Neural cell (in vitro differentiated cells): Measurements from ENCODE around the gene CYP3A5. TPM values are rescaled to one million over a fixed set of nuclear protein-coding genes. Genes with fewer than 3 reads are reported as not detected.
A peak's percentile ranks its signal among the peaks of the same experiment; 100 is the strongest.

ENCODE experiments used
- H2AFZ ChIP-seq: fragments of 200-600, 300-800 bp; sonication (generic), shearing (Covaris generic); 2 replicates; pipeline ENCODE4 v1.6.0; 2014; ENCODE audit warnings: low read depth, mild to moderate bottlenecking, antibody characterized with exemption, low read length, moderate library complexity
- H3F3A ChIP-seq: fragments of 200-600 bp; shearing (Covaris generic); 2 replicates; pipeline ENCODE4 v1.6.1; 2016; ENCODE audit warnings: mild to moderate bottlenecking, moderate library complexity, mixed read lengths, antibody characterized with exemption, low read length; ENCODE audit not compliant: insufficient read depth, poor library complexity, severe bottlenecking
- H3K27ac ChIP-seq: fragments of 200-600, 300-800 bp; sonication (generic), shearing (Covaris generic); 2 replicates; pipeline ENCODE4 v1.5.1; 2014; ENCODE audit warnings: mild to moderate bottlenecking, low read length, moderate library complexity
- H3K27me3 ChIP-seq: fragments of 300-800, 200-600 bp; sonication (generic), shearing (Covaris generic); 2 replicates; pipeline ENCODE4 v1.6.0; 2014; ENCODE audit warnings: mild to moderate bottlenecking, low read depth, low read length, moderate library complexity; ENCODE audit not compliant: insufficient read depth
- H3K36me3 ChIP-seq: fragments of 300-800, 200-600 bp; sonication (generic), shearing (Covaris generic); 2 replicates; pipeline ENCODE4 v1.5.1; 2014; ENCODE audit warnings: mild to moderate bottlenecking, antibody characterized with exemption, low read length, moderate library complexity; ENCODE audit not compliant: insufficient read depth
- H3K4me2 ChIP-seq: fragments of 300-800, 200-600 bp; sonication (generic), shearing (Covaris generic); 2 replicates; pipeline ENCODE4 v1.6.0; 2014; ENCODE audit warnings: mild to moderate bottlenecking, low read length
- H3K4me3 ChIP-seq: fragments of 300-800, 200-600 bp; sonication (generic), shearing (Covaris generic); 2 replicates; pipeline ENCODE4 v1.5.1; 2014; ENCODE audit warnings: mild to moderate bottlenecking, low read length, moderate library complexity
- H3K79me2 ChIP-seq: fragments of 200-600 bp; shearing (Covaris generic); replicated peaks from 2 replicates; pipeline ENCODE4 v1.6.0; 2014; ENCODE audit warnings: mild to moderate bottlenecking, low read length, moderate library complexity; ENCODE audit not compliant: insufficient read depth
- H3K9ac ChIP-seq: fragments of 300-800, 200-600 bp; sonication (generic), shearing (Covaris generic); 2 replicates; pipeline ENCODE4 v1.6.1; 2016; ENCODE audit warnings: mild to moderate bottlenecking, low read length, mixed read lengths
- H3K9me2 ChIP-seq: fragments of 200-600 bp; shearing (Covaris generic); 2 replicates; pipeline ENCODE4 v1.6.1; 2016; ENCODE audit warnings: mild to moderate bottlenecking, low read length, mixed read lengths; ENCODE audit not compliant: insufficient read depth
- H3K9me3 ChIP-seq: fragments of 200-600, 300-800 bp; sonication (generic), shearing (Covaris generic); 2 replicates; pipeline ENCODE4 v1.6.1; 2016; ENCODE audit warnings: mild to moderate bottlenecking, mixed run types, low read length, moderate library complexity, mixed read lengths
- H4K20me1 ChIP-seq: fragments of 200-600 bp; shearing (Covaris generic); 2 replicates; pipeline ENCODE4 v1.6.1; 2016; ENCODE audit warnings: mild to moderate bottlenecking, mixed run types; ENCODE audit not compliant: insufficient read depth
- EP300 ChIP-seq: fragments of 450-650 bp; conservative IDR thresholded peaks from 2 replicates; pipeline ENCODE4 v1.6.1; 2014; ENCODE audit warnings: antibody characterized with exemption, mild to moderate bottlenecking, moderate library complexity; ENCODE audit not compliant: poor library complexity, severe bottlenecking
- EZH2 ChIP-seq: fragments of 200-600, 300-800 bp; shearing (Covaris generic), sonication (generic); IDR thresholded peaks from 2 replicates; pipeline ENCODE4 v1.6.1; 2014; ENCODE audit warnings: antibody characterized with exemption, low read length, borderline replicate concordance, mild to moderate bottlenecking; ENCODE audit not compliant: insufficient read depth, poor library complexity, severe bottlenecking
- MXI1 ChIP-seq: fragments of 450-650 bp; conservative IDR thresholded peaks from 2 replicates; pipeline ENCODE4 v1.6.1; 2014; ENCODE audit warnings: antibody characterized with exemption, mild to moderate bottlenecking; ENCODE audit not compliant: poor library complexity, severe bottlenecking
- POLR2AphosphoS5 ChIP-seq: IDR thresholded peaks from 2 replicates; pipeline ENCODE4 v1.6.1; 2012
- RAD21 ChIP-seq: fragments of 450-650 bp; conservative IDR thresholded peaks from 2 replicates; pipeline ENCODE4 v1.6.1; 2014; ENCODE audit warnings: antibody characterized with exemption, mild to moderate bottlenecking, moderate library complexity
- SMC3 ChIP-seq: fragments of 450-650 bp; conservative IDR thresholded peaks from 2 replicates; pipeline ENCODE4 v1.6.1; 2014; ENCODE audit warnings: antibody characterized with exemption, mild to moderate bottlenecking, moderate library complexity; ENCODE audit not compliant: poor library complexity
- TAF1 ChIP-seq: IDR thresholded peaks from 2 replicates; pipeline ENCODE4 v1.6.1; 2012; ENCODE audit warnings: low read depth
- polyA plus RNA-seq: library from polyadenylated mRNA; depleted of rRNA; stranded (reverse); fragments of >200 nt; gene quantifications from 2 replicates; pipeline ENCODE4 v1.2.3, GENCODE V29; 2014
- TF ChIP-seq, protein P1 (sequence below): fragments of 450-650 bp; IDR thresholded peaks from 2 replicates; pipeline ENCODE4 v1.5.1; 2014; ENCODE audit warnings: antibody characterized with exemption, mild to moderate bottlenecking, moderate library complexity; ENCODE audit not compliant: poor library complexity, severe bottlenecking
- TF ChIP-seq, protein P2 (sequence below): IDR thresholded peaks from 2 replicates; pipeline ENCODE4 v1.6.1; 2012; ENCODE audit warnings: borderline replicate concordance

CYP3A5 gene
- polyA plus RNA-seq, 1 donor from 2014 or later, result not detected

DNA sequence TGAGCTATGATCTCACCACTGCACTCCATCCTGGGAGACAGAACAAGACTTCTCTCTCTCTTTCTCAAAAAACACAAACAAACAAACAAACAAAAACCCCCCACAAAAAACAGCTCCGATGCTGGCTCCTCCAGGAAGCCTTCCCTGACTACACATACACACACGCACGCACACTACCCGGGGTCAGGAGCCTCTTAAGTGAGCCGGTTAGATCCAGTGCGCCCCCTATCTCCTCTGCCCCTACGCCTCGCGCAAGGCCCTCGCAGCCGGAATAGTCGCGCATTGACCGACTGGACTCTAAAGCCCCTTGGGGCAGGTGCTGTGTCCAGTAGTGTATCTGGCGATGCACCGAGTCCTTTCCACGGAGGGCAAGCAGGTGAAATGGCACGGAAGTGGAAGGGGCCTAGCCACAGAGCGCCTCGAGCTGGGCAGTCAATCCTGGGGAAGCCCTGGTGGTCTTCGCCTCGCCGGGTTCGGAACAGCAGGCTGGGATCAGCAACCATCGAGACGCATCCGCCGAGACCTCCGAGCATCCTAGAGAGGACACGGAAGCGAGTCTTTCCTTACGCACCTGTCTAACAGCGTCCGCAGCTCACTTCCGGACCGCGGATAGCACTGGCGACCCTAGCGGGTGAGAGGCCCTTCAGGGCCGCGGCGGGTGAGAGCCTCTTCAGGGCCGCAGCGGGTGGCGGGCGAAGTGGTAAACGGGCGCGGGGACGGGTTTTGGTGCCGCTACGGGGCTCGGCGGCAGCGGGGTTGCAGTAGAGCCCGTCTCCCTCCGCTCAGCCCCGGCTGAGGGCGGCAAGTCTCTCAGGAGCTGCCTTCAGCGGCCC lies 63.2 kb downstream of the CYP3A5 start, which contains the start of gene ZSCAN25:
ZSCAN25 (plus strand) TSS at position 588 of the 833 bp plus-strand sequence. CDS start 2,661 bp downstream, outside the sequence.
- TF ChIP-seq EZH2, result no peak
- TF ChIP-seq, protein P1, sequence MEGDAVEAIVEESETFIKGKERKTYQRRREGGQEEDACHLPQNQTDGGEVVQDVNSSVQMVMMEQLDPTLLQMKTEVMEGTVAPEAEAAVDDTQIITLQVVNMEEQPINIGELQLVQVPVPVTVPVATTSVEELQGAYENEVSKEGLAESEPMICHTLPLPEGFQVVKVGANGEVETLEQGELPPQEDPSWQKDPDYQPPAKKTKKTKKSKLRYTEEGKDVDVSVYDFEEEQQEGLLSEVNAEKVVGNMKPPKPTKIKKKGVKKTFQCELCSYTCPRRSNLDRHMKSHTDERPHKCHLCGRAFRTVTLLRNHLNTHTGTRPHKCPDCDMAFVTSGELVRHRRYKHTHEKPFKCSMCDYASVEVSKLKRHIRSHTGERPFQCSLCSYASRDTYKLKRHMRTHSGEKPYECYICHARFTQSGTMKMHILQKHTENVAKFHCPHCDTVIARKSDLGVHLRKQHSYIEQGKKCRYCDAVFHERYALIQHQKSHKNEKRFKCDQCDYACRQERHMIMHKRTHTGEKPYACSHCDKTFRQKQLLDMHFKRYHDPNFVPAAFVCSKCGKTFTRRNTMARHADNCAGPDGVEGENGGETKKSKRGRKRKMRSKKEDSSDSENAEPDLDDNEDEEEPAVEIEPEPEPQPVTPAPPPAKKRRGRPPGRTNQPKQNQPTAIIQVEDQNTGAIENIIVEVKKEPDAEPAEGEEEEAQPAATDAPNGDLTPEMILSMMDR, result peak; percentile 77
- TF ChIP-seq, protein P2, sequence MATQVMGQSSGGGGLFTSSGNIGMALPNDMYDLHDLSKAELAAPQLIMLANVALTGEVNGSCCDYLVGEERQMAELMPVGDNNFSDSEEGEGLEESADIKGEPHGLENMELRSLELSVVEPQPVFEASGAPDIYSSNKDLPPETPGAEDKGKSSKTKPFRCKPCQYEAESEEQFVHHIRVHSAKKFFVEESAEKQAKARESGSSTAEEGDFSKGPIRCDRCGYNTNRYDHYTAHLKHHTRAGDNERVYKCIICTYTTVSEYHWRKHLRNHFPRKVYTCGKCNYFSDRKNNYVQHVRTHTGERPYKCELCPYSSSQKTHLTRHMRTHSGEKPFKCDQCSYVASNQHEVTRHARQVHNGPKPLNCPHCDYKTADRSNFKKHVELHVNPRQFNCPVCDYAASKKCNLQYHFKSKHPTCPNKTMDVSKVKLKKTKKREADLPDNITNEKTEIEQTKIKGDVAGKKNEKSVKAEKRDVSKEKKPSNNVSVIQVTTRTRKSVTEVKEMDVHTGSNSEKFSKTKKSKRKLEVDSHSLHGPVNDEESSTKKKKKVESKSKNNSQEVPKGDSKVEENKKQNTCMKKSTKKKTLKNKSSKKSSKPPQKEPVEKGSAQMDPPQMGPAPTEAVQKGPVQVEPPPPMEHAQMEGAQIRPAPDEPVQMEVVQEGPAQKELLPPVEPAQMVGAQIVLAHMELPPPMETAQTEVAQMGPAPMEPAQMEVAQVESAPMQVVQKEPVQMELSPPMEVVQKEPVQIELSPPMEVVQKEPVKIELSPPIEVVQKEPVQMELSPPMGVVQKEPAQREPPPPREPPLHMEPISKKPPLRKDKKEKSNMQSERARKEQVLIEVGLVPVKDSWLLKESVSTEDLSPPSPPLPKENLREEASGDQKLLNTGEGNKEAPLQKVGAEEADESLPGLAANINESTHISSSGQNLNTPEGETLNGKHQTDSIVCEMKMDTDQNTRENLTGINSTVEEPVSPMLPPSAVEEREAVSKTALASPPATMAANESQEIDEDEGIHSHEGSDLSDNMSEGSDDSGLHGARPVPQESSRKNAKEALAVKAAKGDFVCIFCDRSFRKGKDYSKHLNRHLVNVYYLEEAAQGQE, result peak; percentile 97
- peak; percentile 92 for TF ChIP-seq POLR2AphosphoS5
- TF ChIP-seq RAD21, result peak; percentile 51
- peak; percentile 95 for TF ChIP-seq TAF1
- TF ChIP-seq MXI1, result peak; percentile 81
- TF ChIP-seq SMC3, result peak; percentile 68
- peak; percentile 52 for TF ChIP-seq EP300
- H4K20me1 ChIP-seq, result no peaks in the 10 kb centered on the region
- H3K4me3 ChIP-seq, result peak within 1 kb of the TSS; percentile 99
- peaks cover 6% of the 10 kb centered on the region for H3K36me3 ChIP-seq
- no peaks in the 10 kb centered on the region for H3K27me3 ChIP-seq
- H3K4me2 ChIP-seq, result peak within 1 kb of the TSS; percentile 63
- H3K9me3 ChIP-seq, result no peaks in the 10 kb centered on the region
- H2AFZ ChIP-seq, result peak within 1 kb of the TSS; percentile 95
- H3K79me2 ChIP-seq, result peaks cover 16% of the 10 kb centered on the region
- peak within 1 kb of the TSS; percentile 94 for H3K9ac ChIP-seq
- no peaks in the 10 kb centered on the region for H3K9me2 ChIP-seq
- peak within 1 kb of the TSS; percentile 83 for H3K27ac ChIP-seq
- no peaks in the 10 kb centered on the region for H3F3A ChIP-seq

GRCh38 chr7:99615989-99616358 lies 63.8 kb downstream of the CYP3A5 start:
- no peak for TF ChIP-seq TAF1
- TF ChIP-seq SMC3, result no peak
- TF ChIP-seq, protein P2, result no peak
- no peak for TF ChIP-seq POLR2AphosphoS5
- TF ChIP-seq MXI1, result no peak
- TF ChIP-seq, protein P1, result no peak
- no peak for TF ChIP-seq EZH2
- no peak for TF ChIP-seq RAD21
- no peak for TF ChIP-seq EP300
- Histone ChIP-seq H3K9me2 (no peaks in the 10 kb centered on the region), H3K9ac (no peak overlapping the region), H3K9me3 (no peaks in the 10 kb centered on the region), H3F3A (no peaks in the 10 kb centered on the region), H4K20me1 (no peaks in the 10 kb centered on the region), H3K27me3 (no peaks in the 10 kb centered on the region), H3K27ac (peak overlapping the region; percentile 83), H3K36me3 (peaks cover under 1% of the 10 kb centered on the region), H3K4me2 (no peak overlapping the region), H3K79me2 (peaks cover 16% of the 10 kb centered on the region), H2AFZ (peak overlapping the region; percentile 95), H3K4me3 (peak overlapping the region; percentile 99)
